22Rv1 (cell line): Measurements from ENCODE around the gene SPAG17.

ENCODE experiments used
- H3K27ac ChIP-seq: fragments of 450-650 bp; 2 replicates; pipeline ENCODE4 v1.5.1; 2017
- ZFX ChIP-seq: fragments of 450-650 bp; IDR thresholded peaks from 2 replicates; pipeline ENCODE4 v1.6.1; 2017; ENCODE audit warnings: antibody characterized with exemption, borderline replicate concordance
- TF ChIP-seq, protein P1 (sequence below): fragments of 450-650 bp; IDR thresholded peaks from 2 replicates; pipeline ENCODE4 v1.5.1; 2017; ENCODE audit warnings: mild to moderate bottlenecking

Gene SPAG17

DNA sequence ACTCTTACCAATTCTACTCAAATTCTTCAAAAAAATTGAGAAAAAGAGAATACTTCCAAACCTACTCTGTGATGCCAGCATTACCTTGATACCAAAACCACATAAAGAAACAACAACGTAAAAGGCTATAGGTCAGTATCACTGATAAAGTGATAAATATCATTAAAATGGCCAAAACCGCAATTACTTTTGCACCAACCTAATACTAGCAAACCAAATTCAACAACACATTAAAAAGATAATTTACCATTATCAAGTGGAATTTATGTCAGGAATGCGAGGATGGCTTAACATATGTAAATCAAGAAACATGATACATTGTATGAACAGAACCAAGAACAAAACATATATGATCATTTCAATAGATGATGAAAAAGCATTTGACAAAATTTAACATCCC, 7.0 kb downstream of the SPAG17 start:
- H3K27ac ChIP-seq = no peak overlapping the region
- TF ChIP-seq, protein P1, sequence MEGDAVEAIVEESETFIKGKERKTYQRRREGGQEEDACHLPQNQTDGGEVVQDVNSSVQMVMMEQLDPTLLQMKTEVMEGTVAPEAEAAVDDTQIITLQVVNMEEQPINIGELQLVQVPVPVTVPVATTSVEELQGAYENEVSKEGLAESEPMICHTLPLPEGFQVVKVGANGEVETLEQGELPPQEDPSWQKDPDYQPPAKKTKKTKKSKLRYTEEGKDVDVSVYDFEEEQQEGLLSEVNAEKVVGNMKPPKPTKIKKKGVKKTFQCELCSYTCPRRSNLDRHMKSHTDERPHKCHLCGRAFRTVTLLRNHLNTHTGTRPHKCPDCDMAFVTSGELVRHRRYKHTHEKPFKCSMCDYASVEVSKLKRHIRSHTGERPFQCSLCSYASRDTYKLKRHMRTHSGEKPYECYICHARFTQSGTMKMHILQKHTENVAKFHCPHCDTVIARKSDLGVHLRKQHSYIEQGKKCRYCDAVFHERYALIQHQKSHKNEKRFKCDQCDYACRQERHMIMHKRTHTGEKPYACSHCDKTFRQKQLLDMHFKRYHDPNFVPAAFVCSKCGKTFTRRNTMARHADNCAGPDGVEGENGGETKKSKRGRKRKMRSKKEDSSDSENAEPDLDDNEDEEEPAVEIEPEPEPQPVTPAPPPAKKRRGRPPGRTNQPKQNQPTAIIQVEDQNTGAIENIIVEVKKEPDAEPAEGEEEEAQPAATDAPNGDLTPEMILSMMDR = no peak
- TF ChIP-seq ZFX = no peak

DNA sequence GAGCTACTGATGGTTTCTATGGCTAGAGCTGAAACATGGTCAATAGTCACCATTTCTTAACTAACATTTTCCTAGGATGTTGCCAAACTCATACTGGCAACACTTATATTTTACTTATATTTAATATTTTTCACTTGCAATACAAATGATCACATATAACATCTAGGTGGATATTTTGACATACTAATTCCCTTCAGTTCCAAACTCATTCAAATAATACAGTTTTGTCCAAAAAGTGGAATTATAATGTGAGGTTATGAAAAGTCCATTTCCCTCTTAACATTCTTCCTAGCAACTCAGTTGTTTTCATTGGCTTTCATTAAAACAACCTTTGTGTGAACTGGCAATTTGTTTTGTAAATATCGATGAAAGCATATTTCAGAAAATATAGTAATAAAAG, 16.0 kb downstream of the SPAG17 start:
- no peak overlapping the region for H3K27ac ChIP-seq
- TF ChIP-seq, protein P1 = no peak
- TF ChIP-seq ZFX = no peak

DNA sequence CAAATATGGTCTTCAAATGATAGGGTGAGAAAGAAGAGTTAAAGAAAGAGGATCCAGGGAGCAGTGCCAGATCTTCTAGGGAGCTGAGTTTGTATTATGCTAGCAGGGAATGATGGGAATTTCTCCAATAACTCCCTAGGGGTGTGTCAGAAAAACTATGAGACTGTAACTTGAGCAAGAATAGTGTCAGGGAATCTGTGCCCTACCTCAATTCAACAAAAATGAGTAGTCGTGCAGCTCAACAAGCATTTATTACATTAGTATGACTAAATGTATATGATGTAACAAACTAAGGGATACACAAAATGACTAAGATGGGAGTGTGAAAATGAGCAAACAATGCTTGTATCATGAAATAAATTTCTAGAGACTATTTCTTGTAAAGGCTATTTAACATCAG, 24.2 kb downstream of the SPAG17 start:
- TF ChIP-seq, protein P1 = no peak
- no peak for TF ChIP-seq ZFX
- H3K27ac ChIP-seq = no peak overlapping the region

DNA sequence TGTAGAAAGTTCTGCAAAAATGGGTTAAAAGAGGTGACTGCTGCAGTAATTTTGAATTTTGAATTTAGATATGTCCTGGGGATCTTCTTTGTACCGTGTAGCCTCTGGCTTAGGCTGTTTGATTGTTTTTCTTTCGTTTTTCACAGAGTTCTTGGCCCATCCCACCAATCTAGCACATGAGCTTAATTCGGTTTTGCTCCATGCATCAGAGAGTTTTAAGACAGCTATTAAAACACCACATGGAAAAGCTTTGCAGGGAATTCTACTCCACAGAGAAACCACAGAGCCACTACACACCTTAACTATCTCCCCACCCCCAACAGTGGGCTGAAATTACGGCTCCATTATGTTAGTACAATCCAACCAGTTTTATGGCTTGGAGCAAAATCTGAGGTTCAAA, 25.5 kb downstream of the SPAG17 start:
- TF ChIP-seq, protein P1 = no peak
- no peak for TF ChIP-seq ZFX
- no peak overlapping the region for H3K27ac ChIP-seq

DNA sequence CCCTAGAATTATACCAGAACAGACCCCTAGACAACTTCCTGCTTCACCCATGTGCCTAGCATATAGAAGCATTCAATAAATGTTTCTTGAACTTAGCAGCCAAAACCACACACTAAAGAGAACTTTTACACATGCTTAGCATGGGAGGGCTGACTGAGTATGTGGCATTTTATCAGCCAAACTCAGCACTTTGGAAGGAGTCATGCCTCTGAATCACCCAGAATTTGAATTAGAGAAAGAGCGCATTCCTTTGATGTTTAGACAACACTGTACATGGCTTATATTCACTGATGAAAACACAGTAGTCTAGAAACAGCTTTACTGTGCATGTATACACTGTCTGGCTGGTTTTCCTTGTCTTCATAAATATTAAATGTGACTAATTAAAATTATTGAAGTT, 26.1 kb downstream of the SPAG17 start:
- no peak overlapping the region for H3K27ac ChIP-seq
- TF ChIP-seq ZFX = no peak
- TF ChIP-seq, protein P1 = no peak

DNA sequence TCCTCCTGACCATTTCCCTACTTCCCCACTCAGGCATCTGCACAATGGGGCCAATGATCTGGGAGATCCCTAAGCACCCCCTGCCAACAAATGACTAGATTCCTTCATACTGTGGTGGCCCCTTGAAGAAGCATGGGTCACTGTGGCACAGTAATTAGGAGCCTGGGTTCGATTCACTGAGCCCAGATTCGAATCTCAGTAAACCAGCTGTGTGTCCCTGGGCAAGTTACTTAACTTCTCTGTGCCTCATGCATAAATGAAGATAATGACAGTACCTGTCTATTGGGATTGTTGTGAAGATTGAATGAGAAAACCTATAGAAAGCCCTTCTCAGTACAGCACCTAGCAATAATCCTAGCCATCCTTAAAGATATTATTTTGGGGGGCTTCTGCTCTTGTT, 27.5 kb downstream of the SPAG17 start:
- no peak for TF ChIP-seq ZFX
- TF ChIP-seq, protein P1 = no peak

DNA sequence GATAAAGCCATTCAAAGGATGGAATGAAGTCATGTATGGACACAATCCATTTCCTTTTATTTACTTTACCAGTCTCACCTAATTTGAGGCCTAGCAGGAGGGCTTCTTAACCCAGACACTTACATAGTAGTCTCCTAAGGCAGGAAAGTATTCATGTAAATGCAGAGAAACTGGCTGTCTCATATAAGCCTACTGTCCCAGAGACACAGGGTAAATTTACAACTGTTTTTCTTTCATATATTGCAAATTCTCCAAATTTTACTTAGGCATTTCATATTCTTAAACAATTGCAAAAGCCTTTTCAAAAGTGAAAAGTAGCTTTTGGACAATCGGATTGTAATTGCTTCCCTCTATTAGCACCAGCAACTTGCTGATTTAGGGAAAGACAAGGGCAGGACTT, 29.9 kb downstream of the SPAG17 start:
- no peak overlapping the region for H3K27ac ChIP-seq
- no peak for TF ChIP-seq ZFX
- TF ChIP-seq, protein P1 = no peak

More for the DNA sequence above, 27.5 kb downstream of the SPAG17 start:
- no peak overlapping the region for H3K27ac ChIP-seq
